GM20000 (cell line): Measurements from ENCODE around the gene ZFP62.

Experiments
- DNase-seq: peaks from one replicate; pipeline ENCODE4 v3.0.0; 2012; ENCODE audit warnings: low spot score
- CTCF ChIP-seq: IDR thresholded peaks from 2 replicates; pipeline ENCODE4 v1.5.1; 2012; ENCODE audit warnings: mild to moderate bottlenecking, control low read depth; ENCODE audit errors: extremely low read depth, missing control alignments

ZFP62 gene

DNA sequence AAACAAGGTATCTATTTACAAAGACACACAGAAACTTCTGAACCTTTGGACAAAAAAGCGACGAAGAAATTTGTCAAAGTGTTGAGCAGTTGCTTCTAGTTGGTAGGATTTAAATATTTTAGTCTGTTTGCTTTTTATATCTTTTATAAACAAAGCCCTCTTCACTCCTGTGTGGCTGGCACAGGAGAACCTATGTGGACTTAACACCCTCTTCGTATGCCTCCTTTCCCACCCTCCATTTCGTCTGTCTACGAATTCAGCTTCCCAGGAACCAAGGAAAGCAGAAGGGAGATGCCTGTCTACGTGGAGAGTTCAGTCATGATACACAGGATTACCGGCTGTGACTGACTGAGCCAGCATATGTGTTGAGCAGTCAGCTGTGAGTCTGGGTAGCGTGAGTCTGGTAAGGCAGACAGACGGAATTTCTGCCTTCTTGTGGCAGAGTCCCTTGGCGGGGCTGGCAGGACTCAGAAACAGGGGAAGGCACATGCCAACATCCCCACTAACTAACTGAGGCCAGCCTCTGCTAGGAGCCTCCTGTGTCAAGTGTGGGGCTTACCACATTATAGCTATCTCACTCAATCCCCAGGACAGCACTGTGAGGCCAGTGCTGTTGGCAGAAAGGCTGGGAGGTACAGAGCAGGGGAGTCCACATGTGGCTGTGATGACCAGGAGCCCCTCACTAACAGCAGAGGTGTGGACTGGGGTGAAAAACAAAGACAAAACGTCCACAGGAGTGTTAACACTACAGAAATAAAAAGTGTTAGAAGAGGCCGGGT, 13.9 kb upstream of the ZFP62 start:
- no peak for TF ChIP-seq CTCF
- DNase-seq, result no peak

GRCh38 chr5:180873615-180874520, 12.8 kb upstream of the ZFP62 start:
- DNase-seq, result no peak

GRCh38 chr5:180872419-180872818, 11.3 kb upstream of the ZFP62 start:
- DNase-seq, result no peak
- no peak for TF ChIP-seq CTCF

More at GRCh38 chr5:180873615-180874520, 12.8 kb upstream of the ZFP62 start:
- TF ChIP-seq CTCF, result no peak

GRCh38 chr5:180870276-180871068, 9.4 kb upstream of the ZFP62 start:
- TF ChIP-seq CTCF, result no peak
- DNase-seq, result no peak

DNA sequence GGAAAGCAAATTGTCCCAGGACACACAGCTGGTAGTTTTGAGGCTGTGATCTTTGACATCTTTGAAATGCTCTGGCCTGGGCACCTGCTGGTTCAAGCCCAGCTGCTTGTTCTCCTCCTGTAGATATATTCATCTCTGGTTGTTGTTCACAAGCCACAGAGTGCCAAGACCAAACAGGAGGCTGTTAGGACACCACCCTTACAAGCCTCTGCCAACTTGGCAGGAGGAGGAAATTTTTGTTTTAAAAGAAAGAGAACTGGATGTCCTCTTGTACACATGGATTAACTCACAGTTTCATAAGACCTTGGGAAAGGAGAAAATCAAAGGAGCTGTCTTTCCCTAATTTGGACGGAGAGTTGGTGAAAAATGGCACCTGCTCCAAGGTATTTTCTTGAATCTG, 8.5 kb upstream of the ZFP62 start:
- no peak for TF ChIP-seq CTCF
- no peak for DNase-seq

DNA sequence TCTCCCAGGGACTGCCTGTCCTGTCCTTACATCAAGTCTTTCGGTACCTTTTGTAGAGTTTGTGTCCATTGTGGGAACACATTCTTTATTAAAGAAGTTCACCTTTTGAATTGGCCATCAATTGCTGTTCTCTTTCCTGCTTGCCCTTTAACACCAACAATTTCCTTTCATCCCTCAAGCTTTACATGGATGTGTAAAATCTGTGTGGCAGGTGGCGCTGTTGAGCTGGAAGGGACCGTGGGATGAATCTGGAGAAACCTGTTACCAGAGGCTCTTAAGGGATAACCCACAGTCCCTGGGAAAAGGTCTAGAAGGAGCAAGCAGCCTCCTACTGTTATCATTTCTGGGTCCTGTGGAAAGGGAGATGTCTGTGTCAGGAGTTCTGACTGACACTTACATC, 7.9 kb upstream of the ZFP62 start:
- peak; percentile 48 for TF ChIP-seq CTCF
- DNase-seq, result peak; percentile 56

GRCh38 chr5:180866985-180867384, 5.9 kb upstream of the ZFP62 start:
- no peak for DNase-seq
- no peak for TF ChIP-seq CTCF
